Progenitor cell of endocrine pancreas (in vitro differentiated cells): ENCODE data around the gene TIMM10. TPM values are rescaled to one million over a fixed set of nuclear protein-coding genes. Genes with fewer than 3 reads are reported as not detected.

Experiments
- DNase-seq: peaks from one replicate; pipeline ENCODE4 v3.0.0; 2021; ENCODE audit warnings: low spot score; ENCODE audit not compliant: unreplicated experiment
- H3K27ac Mint-ChIP-seq: 2 replicates; pipeline ENCODE4 v1.8.0; 2021; ENCODE audit warnings: mild to moderate bottlenecking, moderate library complexity, mixed read lengths
- H3K27me3 Mint-ChIP-seq: 2 replicates; pipeline ENCODE4 v1.8.0; 2021; ENCODE audit warnings: mixed read lengths
- H3K36me3 Mint-ChIP-seq: 2 replicates; pipeline ENCODE4 v1.8.0; 2022; ENCODE audit warnings: mixed read lengths; ENCODE audit not compliant: insufficient read depth
- H3K4me1 Mint-ChIP-seq: 2 replicates; pipeline ENCODE4 v1.8.0; 2021; ENCODE audit warnings: low read depth, mixed read lengths
- H3K4me3 Mint-ChIP-seq: 2 replicates; pipeline ENCODE4 v1.8.0; 2021; ENCODE audit warnings: low read depth, mild to moderate bottlenecking, moderate library complexity, mixed read lengths
- H3K9me3 Mint-ChIP-seq: 2 replicates; pipeline ENCODE4 v1.8.0; 2021; ENCODE audit warnings: low read depth, mixed read lengths
- total RNA-seq: library from RNA; stranded (reverse); gene quantifications from 2 replicates; pipeline ENCODE4 v1.2.1, GENCODE V29; 2021
- TF ChIP-seq, protein P1 (sequence below): fragments of 200-600 bp; sonication (generic); IDR thresholded peaks from one replicate; pipeline ENCODE4 v1.5.0; 2021; ENCODE audit warnings: antibody characterized with exemption, mild to moderate bottlenecking; ENCODE audit not compliant: unreplicated experiment

TIMM10 gene
- total RNA-seq, 1 donor from 2014 or later, result 63.5 TPM

DNA sequence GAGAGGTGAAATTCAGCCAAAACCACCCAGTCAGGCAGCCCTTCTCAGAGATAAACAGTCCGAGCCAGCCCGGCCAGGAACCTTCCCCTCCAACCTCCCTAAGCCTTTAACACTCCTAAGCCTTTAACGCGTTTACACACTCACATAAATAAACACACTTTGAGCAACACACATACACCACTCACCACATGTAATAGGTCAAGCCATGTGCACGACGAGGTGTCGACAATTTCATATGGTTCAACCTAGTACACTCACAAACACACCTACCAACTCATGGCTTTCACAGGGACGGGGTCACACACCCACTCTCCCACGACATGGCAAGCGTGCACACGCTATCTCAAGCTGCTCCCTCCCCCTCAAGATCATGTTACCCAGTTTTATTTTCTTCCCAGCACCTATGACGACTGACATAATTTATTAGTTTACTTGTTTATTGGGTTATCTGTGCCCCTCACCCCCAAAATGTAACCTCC lies 30.5 kb downstream of the TIMM10 start:
- Mint-ChIP-seq H3K4me3 (peak overlapping the region; percentile 35), H3K27me3 (no peaks in the 10 kb centered on the region), H3K36me3 (peaks cover 8% of the 10 kb centered on the region), H3K4me1 (peaks cover 67% of the 10 kb centered on the region), H3K27ac (peak overlapping the region; percentile 92), H3K9me3 (no peaks in the 10 kb centered on the region)
- DNase-seq, result no peak
- TF ChIP-seq, protein P1, sequence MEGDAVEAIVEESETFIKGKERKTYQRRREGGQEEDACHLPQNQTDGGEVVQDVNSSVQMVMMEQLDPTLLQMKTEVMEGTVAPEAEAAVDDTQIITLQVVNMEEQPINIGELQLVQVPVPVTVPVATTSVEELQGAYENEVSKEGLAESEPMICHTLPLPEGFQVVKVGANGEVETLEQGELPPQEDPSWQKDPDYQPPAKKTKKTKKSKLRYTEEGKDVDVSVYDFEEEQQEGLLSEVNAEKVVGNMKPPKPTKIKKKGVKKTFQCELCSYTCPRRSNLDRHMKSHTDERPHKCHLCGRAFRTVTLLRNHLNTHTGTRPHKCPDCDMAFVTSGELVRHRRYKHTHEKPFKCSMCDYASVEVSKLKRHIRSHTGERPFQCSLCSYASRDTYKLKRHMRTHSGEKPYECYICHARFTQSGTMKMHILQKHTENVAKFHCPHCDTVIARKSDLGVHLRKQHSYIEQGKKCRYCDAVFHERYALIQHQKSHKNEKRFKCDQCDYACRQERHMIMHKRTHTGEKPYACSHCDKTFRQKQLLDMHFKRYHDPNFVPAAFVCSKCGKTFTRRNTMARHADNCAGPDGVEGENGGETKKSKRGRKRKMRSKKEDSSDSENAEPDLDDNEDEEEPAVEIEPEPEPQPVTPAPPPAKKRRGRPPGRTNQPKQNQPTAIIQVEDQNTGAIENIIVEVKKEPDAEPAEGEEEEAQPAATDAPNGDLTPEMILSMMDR, result no peak

DNA sequence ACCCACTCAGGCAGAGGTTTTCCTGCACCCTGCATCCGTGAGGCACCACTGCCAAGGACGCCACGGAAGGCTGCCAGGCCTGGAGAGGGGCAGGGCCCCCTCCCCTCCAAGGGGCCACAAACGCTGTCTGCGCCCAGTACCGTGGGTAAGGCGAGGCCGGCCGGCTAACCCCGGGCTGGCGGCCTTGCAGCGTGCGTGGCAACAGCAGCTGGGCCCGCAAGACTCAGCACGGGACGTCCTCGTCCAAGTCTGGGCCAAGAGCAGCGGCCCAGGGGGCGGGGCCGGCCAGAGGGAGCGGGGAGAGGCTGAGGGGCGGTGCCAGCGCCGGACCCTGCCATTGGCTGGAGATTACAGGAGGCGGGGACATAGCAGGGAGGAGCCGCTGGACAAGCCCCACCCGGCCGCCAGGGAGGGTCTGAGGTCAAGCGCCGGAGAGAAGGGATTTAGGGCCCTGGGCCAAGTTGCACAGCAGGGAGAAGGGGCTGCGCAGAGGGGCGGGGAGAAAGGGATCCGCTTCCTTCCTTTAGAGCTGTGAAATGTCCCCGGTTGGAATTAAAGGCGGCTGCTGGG lies 31.1 kb downstream of the TIMM10 start:
- H3K36me3 Mint-ChIP-seq, result peaks cover 10% of the 10 kb centered on the region
- H3K4me3 Mint-ChIP-seq, result peak overlapping the region; percentile 4
- peaks cover 65% of the 10 kb centered on the region for H3K4me1 Mint-ChIP-seq
- TF ChIP-seq, protein P1, result no peak
- no peaks in the 10 kb centered on the region for H3K9me3 Mint-ChIP-seq
- peak; percentile 93 for DNase-seq
- peak overlapping the region; percentile 92 for H3K27ac Mint-ChIP-seq
- H3K27me3 Mint-ChIP-seq, result no peaks in the 10 kb centered on the region

DNA sequence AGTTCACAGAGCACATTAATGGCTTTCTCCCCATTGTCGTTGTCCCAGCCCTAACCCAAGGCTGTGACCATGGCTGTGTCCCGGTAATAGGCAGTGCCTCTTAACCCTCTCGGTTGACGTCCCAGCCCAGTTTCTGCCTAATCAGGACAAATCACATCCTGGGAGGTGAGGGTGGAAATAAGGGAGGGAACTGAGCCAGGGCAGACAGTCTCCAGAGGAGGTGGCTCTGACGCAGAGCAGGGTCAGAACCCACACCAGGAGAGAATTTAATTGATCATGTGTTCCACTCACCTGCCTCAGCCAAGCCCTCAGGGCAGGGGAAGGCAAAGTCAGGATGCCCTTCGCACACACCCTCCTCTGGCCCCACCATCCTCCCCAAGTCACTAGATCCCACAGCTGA lies 32.0 kb downstream of the TIMM10 start:
- Mint-ChIP-seq H3K9me3 (no peaks in the 10 kb centered on the region), H3K27ac (peak overlapping the region; percentile 98), H3K4me3 (peak overlapping the region; percentile 6), H3K36me3 (peaks cover 15% of the 10 kb centered on the region), H3K4me1 (peaks cover 65% of the 10 kb centered on the region), H3K27me3 (no peaks in the 10 kb centered on the region)
- no peak for DNase-seq
- TF ChIP-seq, protein P1, result no peak

DNA sequence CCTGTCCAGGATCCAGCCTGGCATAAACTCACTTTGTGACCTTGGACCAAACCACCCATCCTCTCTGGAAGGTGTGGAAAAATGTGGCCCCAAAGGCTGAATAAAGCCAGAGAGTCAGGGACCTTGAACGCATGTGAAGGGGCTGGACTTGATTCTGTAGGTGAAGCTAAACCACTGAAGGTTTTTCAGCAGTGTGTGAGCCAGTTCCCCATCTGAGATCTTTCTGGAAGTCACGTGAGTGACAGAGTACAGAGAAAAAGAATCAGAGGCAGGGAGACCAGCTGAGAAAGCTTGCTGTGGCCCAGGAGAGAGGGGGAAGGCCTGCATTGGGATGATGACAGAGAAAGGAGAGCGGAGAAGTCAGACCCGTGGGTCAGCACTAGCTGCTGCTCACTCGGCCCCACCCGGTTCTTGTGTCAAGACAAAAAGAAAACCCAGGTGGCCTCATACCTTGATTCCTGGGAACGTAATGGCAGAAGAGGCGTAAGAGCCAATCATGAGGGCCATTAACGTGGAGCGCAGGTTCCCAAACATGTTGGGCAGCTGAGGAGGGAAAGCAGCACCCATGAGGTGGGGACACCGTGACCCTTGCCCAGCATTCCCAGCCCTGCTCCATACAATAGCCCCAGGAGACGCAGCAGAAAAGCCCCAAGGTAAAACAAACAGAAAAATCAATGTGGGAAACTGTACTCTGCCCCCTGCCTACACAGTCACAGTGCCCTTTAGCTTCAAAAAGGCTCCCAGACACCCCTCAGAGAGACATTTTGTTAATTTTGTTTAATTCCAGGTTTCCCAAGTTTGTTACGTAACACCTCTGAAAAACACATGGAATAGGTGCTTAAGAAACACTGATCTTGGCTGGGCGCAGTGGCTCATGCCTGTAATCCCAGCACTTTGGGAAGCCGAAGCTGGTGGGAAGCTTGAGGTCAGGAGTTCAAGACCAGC lies 33.0 kb downstream of the TIMM10 start:
- Mint-ChIP-seq H3K27me3 (no peaks in the 10 kb centered on the region), H3K36me3 (peaks cover 15% of the 10 kb centered on the region), H3K4me1 (peaks cover 60% of the 10 kb centered on the region), H3K4me3 (peak overlapping the region; percentile 6), H3K27ac (peak overlapping the region; percentile 98), H3K9me3 (no peaks in the 10 kb centered on the region)
- DNase-seq, result peak; percentile 45
- TF ChIP-seq, protein P1, result no peak

DNA sequence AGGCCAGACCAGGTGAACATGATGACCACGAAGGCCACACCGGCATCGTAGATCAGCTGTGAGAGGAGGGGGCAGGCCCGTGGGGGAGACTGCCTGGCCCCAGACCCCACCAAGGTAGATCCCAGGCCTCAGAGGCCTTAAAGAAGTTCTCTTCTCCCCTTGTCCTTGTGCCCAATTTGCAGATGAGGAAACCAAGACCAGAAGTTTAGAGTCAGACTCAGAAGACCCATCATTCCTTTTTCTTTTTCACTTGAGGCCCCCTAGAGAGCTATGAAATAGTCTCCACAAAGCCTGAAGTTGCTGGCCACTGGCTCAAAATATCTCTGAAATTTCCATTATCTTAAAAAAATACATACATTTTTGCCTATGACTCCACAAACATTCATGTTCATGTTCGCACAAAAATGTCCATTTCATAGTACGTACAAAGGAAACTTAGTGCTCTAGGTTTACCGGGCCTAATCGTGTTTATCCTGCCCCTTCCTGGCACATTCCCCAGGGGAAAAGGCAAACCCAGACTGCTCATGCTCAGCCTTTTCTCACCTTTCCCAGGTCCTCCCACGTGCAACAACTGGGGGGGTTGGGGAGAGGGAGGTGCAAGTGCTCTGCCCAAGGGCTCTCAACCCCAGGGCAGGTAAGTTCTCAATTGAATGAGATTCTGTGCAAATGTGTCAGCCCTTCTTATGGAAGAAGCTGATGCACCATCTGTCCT lies 34.3 kb downstream of the TIMM10 start:
- H3K4me3 Mint-ChIP-seq, result no peak overlapping the region
- TF ChIP-seq, protein P1, result no peak
- no peaks in the 10 kb centered on the region for H3K9me3 Mint-ChIP-seq
- peak overlapping the region; percentile 98 for H3K27ac Mint-ChIP-seq
- peaks cover 50% of the 10 kb centered on the region for H3K4me1 Mint-ChIP-seq
- no peak for DNase-seq
- H3K27me3 Mint-ChIP-seq, result no peaks in the 10 kb centered on the region
- peaks cover 17% of the 10 kb centered on the region for H3K36me3 Mint-ChIP-seq
